ENCODE results near the gene CEACAM21.

CEACAM21 gene

DNA sequence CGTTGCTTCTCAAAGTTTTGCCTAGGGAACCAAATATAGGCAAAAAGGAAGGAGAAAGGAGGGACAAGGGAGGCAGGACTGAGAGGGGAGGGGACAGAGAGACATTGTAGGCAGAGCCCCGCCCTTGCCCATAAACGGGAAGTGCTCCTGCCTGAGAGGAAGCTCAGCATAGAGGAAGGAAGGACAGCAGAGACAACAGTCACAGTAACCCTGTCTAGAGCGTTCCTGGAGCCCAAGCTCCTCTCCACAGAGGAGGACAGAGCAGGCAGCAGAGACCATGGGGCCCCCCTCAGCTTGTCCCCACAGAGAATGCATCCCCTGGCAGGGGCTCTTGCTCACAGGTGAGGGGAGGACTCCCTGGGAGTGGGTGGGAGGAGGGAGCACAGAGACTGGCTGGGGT, at the start of gene CEACAM21:
CEACAM21 (plus strand) TSS at position 169 of the 400 bp plus-strand sequence; CDS start at position 278, 109 bp downstream.
- DNase-seq: peak; percentile 77 to 81

GRCh38 chr19:41527089-41527488, 48.9 kb upstream of the CEACAM21 start:
- DNase-seq: no peak

DNA sequence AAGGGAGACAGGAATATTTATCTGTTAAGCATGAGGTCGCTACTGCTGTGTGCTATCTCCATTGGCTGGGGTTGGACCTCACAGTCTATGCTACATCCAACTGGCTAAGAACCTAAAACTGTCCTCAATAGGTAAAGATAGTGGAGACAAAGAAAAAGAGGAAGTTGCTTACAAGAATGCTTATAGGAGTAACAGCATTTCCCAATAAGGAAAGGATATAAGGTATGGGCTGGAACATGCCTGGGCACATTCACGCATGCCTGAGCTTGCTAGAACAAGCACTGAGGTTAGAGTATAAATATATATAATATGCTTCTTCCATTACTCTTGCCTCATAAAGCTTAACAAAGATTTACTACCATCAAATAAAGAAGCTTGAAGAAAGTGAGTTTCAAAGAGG, 47.9 kb upstream of the CEACAM21 start:
- DNase-seq: no peak

DNA sequence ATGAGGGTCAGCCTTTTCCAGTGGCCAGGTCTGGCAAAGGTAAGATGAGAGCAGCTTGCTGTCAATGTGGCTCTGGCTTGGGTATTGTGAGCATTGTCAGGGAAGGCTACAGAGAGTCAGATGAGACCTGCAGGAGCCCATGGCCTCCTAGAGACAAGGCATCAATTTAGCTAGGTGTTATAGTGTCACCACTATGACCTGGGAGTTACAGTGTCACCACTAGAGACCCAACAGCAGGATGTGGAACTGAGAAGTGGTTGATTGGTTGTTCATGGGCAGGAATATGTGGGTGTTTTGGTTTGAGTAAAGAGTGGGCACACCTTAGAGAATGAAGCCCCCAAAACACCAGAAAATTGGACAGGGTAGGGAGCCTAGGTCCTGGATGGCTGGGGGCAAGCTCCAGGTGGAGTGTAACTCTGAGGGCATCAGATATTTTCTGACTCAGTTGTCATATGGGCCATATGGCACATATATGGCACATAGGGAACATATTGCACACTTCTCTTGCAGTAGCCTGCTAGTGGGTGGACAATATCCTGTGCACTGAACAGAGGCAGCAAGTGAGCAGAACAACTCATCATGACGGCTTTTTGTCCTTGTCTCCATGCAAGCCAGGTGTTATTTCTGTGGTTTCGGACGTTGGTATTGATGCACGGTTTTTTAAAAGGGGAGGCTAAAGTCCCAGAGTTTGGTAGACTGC, 46.3 kb upstream of the CEACAM21 start:
- no peak for DNase-seq

DNA sequence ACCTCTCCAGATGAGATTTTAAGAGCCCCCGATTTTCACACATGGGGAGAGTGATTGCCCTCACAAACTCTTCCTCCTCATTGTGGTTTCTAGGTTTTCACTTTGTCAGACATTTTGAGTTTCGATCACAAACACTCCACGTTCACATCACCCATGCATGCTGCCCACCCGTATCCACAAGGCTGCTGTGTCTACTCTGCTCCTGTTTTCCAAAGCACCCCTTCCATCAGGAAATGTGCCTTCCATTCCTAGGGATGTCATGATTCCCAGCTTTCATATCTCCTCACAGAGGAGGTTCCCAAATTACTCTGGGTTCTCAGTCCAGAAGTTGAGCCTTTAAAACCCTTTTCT, 45.8 kb upstream of the CEACAM21 start:
- DNase-seq: no peak

DNA sequence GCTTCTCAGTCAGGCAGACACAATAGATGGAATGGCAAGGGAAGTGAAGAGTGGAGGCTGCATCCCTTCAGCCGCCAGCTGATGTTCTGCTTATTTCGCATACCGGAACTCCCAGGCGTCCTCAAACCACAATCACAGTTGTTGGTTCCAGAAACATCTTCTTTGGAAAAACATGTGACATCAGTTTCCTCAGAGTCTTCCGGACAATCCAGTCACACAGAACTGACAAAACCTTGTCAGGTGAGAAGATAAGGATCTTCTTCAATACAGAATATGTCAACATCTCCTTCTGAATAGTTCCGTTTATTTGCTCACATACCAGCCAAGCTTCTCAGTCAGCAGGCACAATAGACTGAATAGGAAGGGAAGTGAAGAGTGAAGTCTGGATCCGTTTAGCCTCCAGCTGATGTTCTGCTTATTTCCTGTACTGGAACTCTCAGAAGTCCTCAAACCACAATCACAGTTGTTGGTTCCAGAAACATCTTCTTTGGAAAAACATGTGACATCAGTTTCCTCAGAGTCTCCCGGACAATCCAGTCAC, 45.1 kb upstream of the CEACAM21 start:
- DNase-seq: peak; percentile 63 to 77

- peak; percentile 97 for DNase-seq
Observed at GRCh38 chr19:41531438-41532311, 44.3 kb upstream of the CEACAM21 start.

- DNase-seq: no peak
Observed at GRCh38 chr19:41532526-41532925, 43.4 kb upstream of the CEACAM21 start.

- DNase-seq: no peak
Observed at GRCh38 chr19:41533671-41534215, 42.2 kb upstream of the CEACAM21 start.

GRCh38 chr19:41535029-41535622, 40.8 kb upstream of the CEACAM21 start:
- DNase-seq: no peak

DNA sequence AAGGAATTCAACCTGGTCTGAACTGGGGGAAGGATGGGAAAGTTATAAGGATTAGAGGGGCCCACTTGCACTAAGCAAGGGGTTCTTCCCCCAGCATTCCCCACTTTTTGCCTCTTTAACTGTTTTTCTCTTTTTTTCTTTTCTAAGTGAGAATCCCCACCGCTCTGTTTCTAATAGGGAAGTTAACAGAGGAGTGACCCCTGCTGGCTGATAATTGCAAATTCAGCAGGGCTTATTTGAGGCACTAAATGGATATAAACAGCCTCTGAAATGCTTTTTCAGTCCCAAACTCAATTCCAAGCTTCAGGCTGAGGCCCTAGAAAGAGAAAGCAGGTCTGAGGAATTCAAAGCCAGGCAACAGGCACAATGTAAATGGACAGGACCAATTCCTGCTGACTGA, 38.2 kb upstream of the CEACAM21 start:
- DNase-seq: peak; percentile 35 to 81

DNA sequence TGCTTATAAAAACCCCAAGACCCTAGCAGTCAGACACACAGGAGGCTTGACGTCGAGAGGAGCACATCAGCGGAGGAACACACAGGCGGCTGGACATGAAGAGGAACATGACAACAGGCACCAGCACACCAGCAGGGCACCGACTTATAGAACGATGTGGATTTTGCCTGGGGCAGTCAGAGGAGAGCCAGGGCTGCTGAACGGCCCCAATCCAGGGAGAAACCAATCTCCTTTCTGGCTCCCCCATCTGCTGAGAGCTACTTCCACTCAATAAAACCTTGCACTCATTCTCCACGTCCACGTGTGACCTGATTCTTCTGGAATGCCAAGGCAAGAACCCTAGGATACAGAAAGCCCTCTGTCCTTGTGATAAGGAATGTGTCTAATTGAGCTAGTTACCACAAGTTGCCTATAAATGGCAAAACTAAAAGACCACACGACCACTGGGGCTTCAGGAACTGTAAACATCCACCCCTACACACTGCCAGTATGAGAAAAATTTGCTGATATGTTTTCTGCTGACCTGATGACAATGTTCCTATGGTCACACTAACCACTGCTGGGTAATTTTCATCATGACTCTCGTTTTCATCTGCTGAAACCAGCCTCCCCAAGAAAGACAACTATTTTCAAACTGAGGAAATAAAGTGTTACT, 35.8 kb upstream of the CEACAM21 start:
- no peak for DNase-seq

- peak; percentile 43 to 96 for DNase-seq
Observed at GRCh38 chr19:41541990-41542584, 33.9 kb upstream of the CEACAM21 start.

DNA sequence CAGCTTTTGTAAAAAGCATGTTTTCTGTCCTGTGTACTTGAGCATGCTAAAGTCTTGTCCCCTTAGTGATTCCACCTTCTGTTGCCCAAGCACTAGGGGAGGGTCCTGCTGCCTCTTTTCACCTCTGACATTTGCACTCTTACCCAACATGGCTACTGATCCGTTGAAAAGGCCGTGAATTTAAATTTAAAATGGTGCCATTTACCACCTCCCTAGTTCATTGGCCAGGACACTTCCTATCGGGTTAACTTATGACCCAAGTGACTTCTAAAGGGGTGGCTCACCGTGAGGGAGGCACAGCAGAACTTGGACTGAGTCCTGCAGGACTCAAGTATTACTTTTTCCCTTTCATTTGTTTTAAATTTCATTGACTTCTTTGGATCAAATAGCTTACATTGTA, 33.3 kb upstream of the CEACAM21 start:
- no peak for DNase-seq

DNA sequence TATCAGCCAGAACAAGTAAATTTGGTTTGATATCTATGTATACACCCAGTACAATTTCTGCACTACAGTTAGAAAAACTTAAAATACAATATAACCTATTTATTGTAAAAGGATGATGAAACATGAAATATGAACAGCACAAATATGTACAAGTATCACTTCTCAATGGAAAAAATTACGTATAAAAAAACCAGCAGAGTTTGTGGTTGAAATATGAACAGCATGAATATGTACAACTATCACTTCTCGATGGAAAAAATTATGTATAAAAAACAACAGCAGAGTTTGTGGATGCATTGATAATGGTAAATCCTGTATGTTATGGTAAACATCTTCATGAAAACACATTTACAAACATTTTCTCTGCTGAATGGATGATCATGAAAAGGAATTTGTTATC, 32.4 kb upstream of the CEACAM21 start:
- no peak for DNase-seq

DNA sequence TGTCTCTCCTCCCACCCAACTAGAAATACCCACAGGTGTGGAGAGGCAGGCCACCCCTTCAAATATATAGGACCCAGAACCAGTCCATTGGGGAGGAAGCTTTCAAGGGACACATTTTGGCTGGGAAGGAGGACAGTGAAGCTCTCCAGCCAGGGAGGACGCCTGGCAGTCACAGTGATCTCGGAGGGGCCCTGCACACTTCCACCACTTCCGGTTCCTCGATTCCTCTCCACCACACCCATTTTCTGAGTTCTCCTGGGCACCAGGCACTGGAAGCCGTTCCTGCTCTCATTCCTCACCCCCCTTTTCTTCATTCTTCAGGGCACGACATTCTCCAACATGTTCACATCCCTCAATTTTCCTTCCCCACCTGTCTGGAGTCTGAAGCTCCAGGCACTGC, 30.4 kb upstream of the CEACAM21 start:
- no peak for DNase-seq

GRCh38 chr19:41546386-41546789, 29.6 kb upstream of the CEACAM21 start:
- DNase-seq: peak in 1 of 2 donors; percentile 61

GRCh38 chr19:41546961-41547360, 29.0 kb upstream of the CEACAM21 start:
- no peak for DNase-seq

GRCh38 chr19:41547569-41547968, 28.4 kb upstream of the CEACAM21 start:
- DNase-seq: no peak

DNA sequence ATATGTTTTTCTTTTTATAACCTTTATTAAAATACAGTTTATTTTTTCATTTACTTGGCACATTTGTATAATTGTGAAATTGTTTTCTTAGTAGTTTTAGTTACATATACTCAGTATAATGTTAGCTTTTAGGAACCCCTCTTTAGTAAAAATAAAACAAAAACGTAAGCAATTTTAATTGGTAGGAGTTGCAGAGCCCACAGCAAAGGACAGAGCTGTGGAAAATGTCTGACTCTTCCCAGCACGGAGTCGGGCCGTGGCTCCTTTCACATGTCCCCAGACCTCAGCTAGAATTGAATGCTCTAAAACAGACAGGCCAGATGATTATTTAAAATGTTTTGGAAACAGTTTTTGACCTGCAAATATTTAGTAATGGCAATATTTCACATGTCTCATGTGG, 27.9 kb upstream of the CEACAM21 start:
- DNase-seq: no peak

GRCh38 chr19:41548954-41549688, 26.8 kb upstream of the CEACAM21 start:
- peak; percentile 47 to 55 for DNase-seq

DNA sequence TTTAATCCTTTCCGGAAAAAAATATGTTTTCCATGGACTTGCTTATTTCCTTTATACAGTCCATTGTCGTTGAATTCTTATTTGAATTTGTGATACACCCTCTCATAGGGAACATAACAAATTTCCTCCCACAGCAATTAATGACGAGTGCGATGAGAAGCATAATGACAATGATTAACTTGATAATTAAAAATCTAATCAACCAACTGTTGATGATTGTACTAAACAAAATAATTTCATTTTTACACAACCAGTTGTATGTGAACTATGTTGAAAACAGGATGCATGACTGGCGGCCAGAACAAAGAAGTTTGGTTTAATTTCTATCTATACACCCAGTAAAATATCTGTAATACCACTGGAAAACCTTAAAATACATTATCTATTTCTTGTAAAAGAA, 26.1 kb upstream of the CEACAM21 start:
- DNase-seq: no peak
